DND-41 (cell line): ENCODE data around the gene GLE1.

Experiments used
- ATAC-seq: fragments of 200-7000 bp; cut with Tn5 transposase; 3 replicates; pipeline ENCODE4 v1.9.1; 2021; ENCODE audit warnings: low read depth; ENCODE audit not compliant: insufficient read depth
- DNase-seq: peaks from one replicate; pipeline ENCODE4 v3.0.0-alpha.2; 2020
- H2AFZ ChIP-seq: 2 replicates; pipeline ENCODE4 v1.6.0; 2012; ENCODE audit warnings: low read depth, low read length
- H3K27ac ChIP-seq: 2 replicates; pipeline ENCODE4 v1.5.1; 2012; ENCODE audit warnings: low read length, inconsistent platforms
- H3K27me3 ChIP-seq: fragments of 200-600 bp; sonication (generic); 2 replicates; pipeline ENCODE4 v1.6.0; 2012; ENCODE audit warnings: low read length, mild to moderate bottlenecking, inconsistent platforms; ENCODE audit not compliant: insufficient read depth, poor library complexity
- H3K36me3 ChIP-seq: 2 replicates; pipeline ENCODE4 v1.5.1; 2012; ENCODE audit warnings: low read length, inconsistent platforms; ENCODE audit not compliant: insufficient read depth
- H3K4me1 ChIP-seq: 2 replicates; pipeline ENCODE4 v1.5.1; 2012; ENCODE audit warnings: mild to moderate bottlenecking, low read length; ENCODE audit not compliant: insufficient read depth
- H3K4me2 ChIP-seq: 2 replicates; pipeline ENCODE4 v1.6.0; 2012; ENCODE audit warnings: mild to moderate bottlenecking, moderate library complexity, low read length, inconsistent platforms; ENCODE audit not compliant: insufficient read depth
- H3K4me3 ChIP-seq, 2 experiments: fragments of 200-600 bp in 1 of 2; shearing (Covaris generic) in 1 of 2; 2 replicates each; pipeline ENCODE4 v1.5.1; 2012 to 2016; ENCODE audit warnings: inconsistent platforms in 2 of 2, low read length in 2 of 2, mild to moderate bottlenecking in 2 of 2, low read depth in 1 of 2, moderate library complexity in 1 of 2
- H3K79me2 ChIP-seq: 2 replicates; pipeline ENCODE4 v1.6.0; 2012; ENCODE audit warnings: low read length, inconsistent platforms; ENCODE audit not compliant: insufficient read depth
- H3K9ac ChIP-seq: 2 replicates; pipeline ENCODE4 v1.6.0; 2012; ENCODE audit warnings: low read depth, mild to moderate bottlenecking, inconsistent platforms, low read length, moderate library complexity
- H3K9me3 ChIP-seq: 2 replicates; pipeline ENCODE4 v1.5.1; 2012; ENCODE audit warnings: low read length, moderate library complexity, mild to moderate bottlenecking, inconsistent platforms; ENCODE audit not compliant: insufficient read depth, severe bottlenecking
- H4K20me1 ChIP-seq: 2 replicates; pipeline ENCODE4 v1.6.0; 2012; ENCODE audit warnings: low read length; ENCODE audit not compliant: insufficient read depth
- EZH2 ChIP-seq: IDR thresholded peaks from 3 replicates; pipeline ENCODE4 v1.6.1; 2012; ENCODE audit warnings: borderline replicate concordance, low read depth, mild to moderate bottlenecking, moderate library complexity, low read length, inconsistent platforms; ENCODE audit not compliant: severe bottlenecking
- TF ChIP-seq, protein P1 (sequence below): IDR thresholded peaks from 2 replicates; pipeline ENCODE4 v1.5.1; 2012; ENCODE audit warnings: borderline replicate concordance, low read length, moderate library complexity, mild to moderate bottlenecking; ENCODE audit not compliant: poor library complexity, severe bottlenecking; ENCODE audit errors: extremely low read depth

Gene GLE1

DNA sequence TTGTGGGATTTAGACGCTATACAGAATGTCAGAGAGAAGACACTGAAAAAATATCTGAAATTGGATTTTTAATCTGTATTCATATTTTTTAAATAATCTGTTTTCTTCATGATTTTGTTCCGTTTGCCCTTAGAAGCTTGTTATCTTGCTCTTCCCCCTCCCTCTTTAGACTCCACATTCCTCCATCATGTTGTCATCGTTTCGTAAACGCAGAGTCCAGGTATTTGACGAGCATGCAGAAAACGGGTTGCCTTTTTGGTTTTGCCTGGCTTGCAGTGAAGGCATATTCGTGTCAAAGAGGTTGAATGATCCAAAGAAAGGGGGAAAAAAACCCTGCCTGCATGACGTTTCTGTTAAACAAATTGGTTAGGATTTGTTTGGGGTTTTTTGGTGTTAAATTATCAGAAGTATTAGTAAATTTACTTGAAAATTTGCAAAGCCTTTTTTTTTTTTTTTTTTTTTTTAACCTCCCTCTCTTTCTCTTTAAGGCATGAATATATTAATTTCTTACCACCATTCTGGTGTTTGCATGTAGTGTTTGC, 50.7 kb downstream of the GLE1 start:
- Histone ChIP-seq H3K9ac (no peak overlapping the region), H3K9me3 (no peaks in the 10 kb centered on the region), H3K4me2 (peak overlapping the region; percentile 82), H3K4me3 (no peak overlapping the region), H4K20me1 (peaks cover 31% of the 10 kb centered on the region), H3K79me2 (peaks cover 70% of the 10 kb centered on the region), H3K36me3 (0 out of 2 replicates have a peak, but pooled peaks cover 4% of the 10 kb centered on the region), H3K27ac (no peak overlapping the region), H2AFZ (no peak overlapping the region), H3K27me3 (no peaks in the 10 kb centered on the region), H3K4me1 (peaks cover 61% of the 10 kb centered on the region)
- no peak for DNase-seq
- TF ChIP-seq EZH2: no peak
- TF ChIP-seq, protein P1, sequence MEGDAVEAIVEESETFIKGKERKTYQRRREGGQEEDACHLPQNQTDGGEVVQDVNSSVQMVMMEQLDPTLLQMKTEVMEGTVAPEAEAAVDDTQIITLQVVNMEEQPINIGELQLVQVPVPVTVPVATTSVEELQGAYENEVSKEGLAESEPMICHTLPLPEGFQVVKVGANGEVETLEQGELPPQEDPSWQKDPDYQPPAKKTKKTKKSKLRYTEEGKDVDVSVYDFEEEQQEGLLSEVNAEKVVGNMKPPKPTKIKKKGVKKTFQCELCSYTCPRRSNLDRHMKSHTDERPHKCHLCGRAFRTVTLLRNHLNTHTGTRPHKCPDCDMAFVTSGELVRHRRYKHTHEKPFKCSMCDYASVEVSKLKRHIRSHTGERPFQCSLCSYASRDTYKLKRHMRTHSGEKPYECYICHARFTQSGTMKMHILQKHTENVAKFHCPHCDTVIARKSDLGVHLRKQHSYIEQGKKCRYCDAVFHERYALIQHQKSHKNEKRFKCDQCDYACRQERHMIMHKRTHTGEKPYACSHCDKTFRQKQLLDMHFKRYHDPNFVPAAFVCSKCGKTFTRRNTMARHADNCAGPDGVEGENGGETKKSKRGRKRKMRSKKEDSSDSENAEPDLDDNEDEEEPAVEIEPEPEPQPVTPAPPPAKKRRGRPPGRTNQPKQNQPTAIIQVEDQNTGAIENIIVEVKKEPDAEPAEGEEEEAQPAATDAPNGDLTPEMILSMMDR: no peak
- ATAC-seq: no peak

DNA sequence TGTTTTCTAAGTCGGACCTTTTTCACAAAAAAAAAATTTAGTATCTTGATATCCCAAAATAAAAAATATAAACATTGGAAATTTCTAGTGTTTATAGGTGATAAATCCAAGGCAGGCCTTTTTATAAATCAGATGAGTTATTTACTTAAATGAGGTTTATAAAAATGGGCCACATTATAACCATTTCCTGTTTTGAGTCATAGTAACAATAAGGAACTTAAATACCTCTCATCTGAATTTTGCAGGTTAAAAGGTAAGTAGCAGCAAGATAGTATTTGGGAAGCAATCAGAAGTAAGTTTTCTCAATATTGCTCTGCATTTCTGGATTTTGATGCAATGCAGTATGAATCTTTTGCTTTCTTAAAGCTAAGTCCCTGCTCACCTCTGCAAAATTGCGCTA, 51.8 kb downstream of the GLE1 start:
- H3K4me3 ChIP-seq: no peak overlapping the region
- no peak for TF ChIP-seq EZH2
- TF ChIP-seq, protein P1: no peak
- H3K36me3 ChIP-seq: 0 out of 2 replicates have a peak, but pooled peaks cover 4% of the 10 kb centered on the region
- H3K79me2 ChIP-seq: peaks cover 78% of the 10 kb centered on the region
- no peaks in the 10 kb centered on the region for H3K27me3 ChIP-seq
- no peak overlapping the region for H3K9ac ChIP-seq
- H3K4me1 ChIP-seq: peaks cover 53% of the 10 kb centered on the region
- peaks cover 31% of the 10 kb centered on the region for H4K20me1 ChIP-seq
- H3K4me2 ChIP-seq: no peak overlapping the region
- H2AFZ ChIP-seq: no peak overlapping the region
- H3K27ac ChIP-seq: no peak overlapping the region
- no peak for DNase-seq
- H3K9me3 ChIP-seq: no peaks in the 10 kb centered on the region
- no peak for ATAC-seq

DNA sequence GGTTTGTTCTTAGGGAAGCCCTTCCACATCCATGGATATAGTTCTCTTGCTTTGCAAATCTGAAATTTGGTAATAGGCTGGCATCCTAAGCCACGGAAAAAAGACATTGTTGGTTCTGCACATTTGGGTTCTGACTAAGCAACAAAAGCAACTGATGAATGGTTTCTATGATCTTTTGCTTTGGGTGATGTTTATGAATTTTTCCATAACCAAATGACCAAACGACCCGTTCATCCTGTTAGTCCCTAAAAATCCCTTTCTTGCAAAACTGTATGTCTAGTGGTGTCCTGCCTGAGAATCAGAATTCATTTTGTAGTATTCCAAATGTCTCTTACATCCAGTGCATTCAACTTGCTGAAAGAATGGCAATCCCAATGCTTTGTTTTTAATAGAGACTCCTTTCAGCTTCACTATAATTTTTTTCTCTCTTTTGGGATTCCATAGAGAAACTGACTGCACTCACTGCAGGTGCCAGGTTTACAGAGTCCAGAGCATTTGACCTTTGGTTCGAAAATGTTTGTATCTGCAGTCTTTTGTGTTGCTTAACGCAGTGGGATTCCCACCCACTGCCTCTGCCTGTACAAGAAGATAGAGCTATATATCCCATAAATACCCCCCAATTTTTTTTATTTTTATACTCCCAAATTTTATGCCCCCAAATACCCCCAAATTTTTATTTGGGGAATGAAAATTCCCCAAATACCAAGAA, 52.6 kb downstream of the GLE1 start:
- TF ChIP-seq, protein P1: no peak
- TF ChIP-seq EZH2: no peak
- Histone ChIP-seq H3K4me3 (no peak overlapping the region), H3K4me1 (peaks cover 48% of the 10 kb centered on the region), H3K36me3 (0 out of 2 replicates have a peak, but pooled peaks cover 4% of the 10 kb centered on the region), H3K9ac (no peak overlapping the region), H4K20me1 (peaks cover 31% of the 10 kb centered on the region), H3K27me3 (no peaks in the 10 kb centered on the region), H3K4me2 (no peak overlapping the region), H3K9me3 (no peaks in the 10 kb centered on the region), H3K79me2 (peaks cover 83% of the 10 kb centered on the region), H3K27ac (no peak overlapping the region), H2AFZ (no peak overlapping the region)
- DNase-seq (no peak), ATAC-seq (no peak)
